Kidney (tissue), 14 donors: Measurements from ENCODE around the gene PYCR2. TPM values are rescaled to one million over a fixed set of nuclear protein-coding genes. Genes with fewer than 3 reads are reported as not detected.

Source experiments
- DNase-seq, 5 donors: peaks; one replicate each; pipeline ENCODE4 v3.0.0-alpha.2; 2013 to 2020
- FAIRE-seq: peaks from 2 replicates; lab custom pipeline; 2012; peaks lifted over from hg19 to GRCh38; lab: Jason Lieb, UNC
- H3K27ac ChIP-seq, 2 donors: one replicate each; pipeline ENCODE4 v1.7.0; 2013; ENCODE audit warnings: low read depth in 2 of 2, low read length in 2 of 2, inconsistent platforms in 1 of 2
- H3K27me3 ChIP-seq: one replicate; pipeline ENCODE4 v1.7.1; 2013; ENCODE audit warnings: low read length, inconsistent platforms; ENCODE audit not compliant: control insufficient read depth, insufficient read depth
- H3K36me3 ChIP-seq, 3 donors: one replicate each; pipeline versions ENCODE4 v1.7.0 to v1.7.1; 2013; ENCODE audit warnings: low read length in 3 of 3, control low read depth in 1 of 3, inconsistent platforms in 1 of 3; ENCODE audit not compliant: insufficient read depth in 3 of 3, control insufficient read depth in 2 of 3
- H3K4me1 ChIP-seq, 3 donors: one replicate each; pipeline versions ENCODE4 v1.7.0 to v1.7.1; 2013; ENCODE audit warnings: low read length in 3 of 3, inconsistent platforms in 1 of 3, low read depth in 1 of 3; ENCODE audit not compliant: control insufficient read depth in 2 of 3, insufficient read depth in 2 of 3
- H3K4me3 ChIP-seq, 3 donors: one replicate each; pipeline versions ENCODE4 v1.7.0 to v1.8.1; 2013; ENCODE audit warnings: low read length in 3 of 3, control low read depth in 1 of 3, inconsistent platforms in 1 of 3
- H3K9ac ChIP-seq, 3 donors: one replicate each; pipeline versions ENCODE4 v1.7.0 to v1.7.1; 2013; ENCODE audit warnings: low read length in 3 of 3, control low read depth in 1 of 3, inconsistent platforms in 1 of 3
- H3K9me3 ChIP-seq, 3 donors: one replicate each; pipeline versions ENCODE4 v1.7.0 to v1.7.1; 2013; ENCODE audit warnings: low read length in 3 of 3, control low read depth in 1 of 3, inconsistent platforms in 1 of 3; ENCODE audit not compliant: control insufficient read depth in 2 of 3, insufficient read depth in 1 of 3
- intact Hi-C: fragments of 100-400 bp; cut with DNase I; formaldehyde crosslinking; loops from one replicate; pipeline ENCODE4 v1.11.1; 2022
- polyA plus RNA-seq: library from polyadenylated mRNA; stranded (reverse); fragments of 350-450 nt; fragmentation: Illumina TruSeq; extraction: RNeasy Lipid Tissue Mini Kit (QIAGEN cat#74804); gene quantifications from one replicate; pipeline ENCODE4 v1.2.3, GENCODE V29; 2014; ENCODE audit warnings: low read depth, low replicate concordance; ENCODE audit not compliant: insufficient read depth
- total RNA-seq: library from RNA; stranded (reverse); fragmentation: NEBNext Ultra II Directional; extraction: Animal tissue kit (Norgen Biotek cat#: 25700); gene quantifications from one replicate; pipeline ENCODE4 v1.2.1, GENCODE V29; 2021
- TF ChIP-seq, protein P1 (sequence below): IDR thresholded peaks from 3 replicates; pipeline ENCODE4 v1.5.1; 2012; ENCODE audit warnings: mild to moderate bottlenecking, moderate library complexity, borderline replicate concordance; ENCODE audit not compliant: insufficient read depth; ENCODE audit errors: extremely low read depth
- donor health status: control.
- donor health status: control.
- donor health status: control.
- donor health status: control.
- donor health status: control.
- donor health status: DM: yes; HTN: yes; CAD: no.
- donor health status: Normal renal cell carcinoma (clear cell type).

Gene PYCR2
- total and polyA plus RNA-seq, 2 donors from 2014 or later, result 72.4 to 79.3 TPM

DNA sequence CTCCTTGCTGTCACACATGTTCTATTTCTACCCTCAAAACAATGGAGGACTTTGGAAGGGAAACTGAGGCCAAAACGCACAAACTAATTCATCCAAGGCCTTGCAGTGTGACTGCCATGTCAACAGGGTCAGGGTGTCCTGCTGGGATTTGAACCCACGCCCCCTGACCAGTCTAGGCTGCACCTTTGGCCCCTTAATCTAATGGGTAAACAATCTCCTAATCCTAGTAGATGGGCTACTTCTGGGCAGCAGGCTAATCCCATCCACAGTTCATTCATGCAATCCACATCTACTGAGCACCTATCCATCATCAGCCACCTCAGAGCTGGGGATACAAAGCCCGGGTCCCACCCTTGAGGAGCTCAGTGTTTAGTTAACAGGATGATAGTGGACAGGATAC, 34.0 kb upstream of the PYCR2 start:
- Histone ChIP-seq H3K36me3 (no peaks in the 10 kb centered on the region), H3K27ac (no peak overlapping the region), H3K4me1 (no peaks in the 10 kb centered on the region), H3K4me3 (no peak overlapping the region), H3K9me3 (no peaks in the 10 kb centered on the region), H3K9ac (no peak overlapping the region), H3K27me3 (no peaks in the 10 kb centered on the region)
- intact Hi-C loops, result no loop called here
- FAIRE-seq, result no peak
- no peak for DNase-seq
- TF ChIP-seq, protein P1, sequence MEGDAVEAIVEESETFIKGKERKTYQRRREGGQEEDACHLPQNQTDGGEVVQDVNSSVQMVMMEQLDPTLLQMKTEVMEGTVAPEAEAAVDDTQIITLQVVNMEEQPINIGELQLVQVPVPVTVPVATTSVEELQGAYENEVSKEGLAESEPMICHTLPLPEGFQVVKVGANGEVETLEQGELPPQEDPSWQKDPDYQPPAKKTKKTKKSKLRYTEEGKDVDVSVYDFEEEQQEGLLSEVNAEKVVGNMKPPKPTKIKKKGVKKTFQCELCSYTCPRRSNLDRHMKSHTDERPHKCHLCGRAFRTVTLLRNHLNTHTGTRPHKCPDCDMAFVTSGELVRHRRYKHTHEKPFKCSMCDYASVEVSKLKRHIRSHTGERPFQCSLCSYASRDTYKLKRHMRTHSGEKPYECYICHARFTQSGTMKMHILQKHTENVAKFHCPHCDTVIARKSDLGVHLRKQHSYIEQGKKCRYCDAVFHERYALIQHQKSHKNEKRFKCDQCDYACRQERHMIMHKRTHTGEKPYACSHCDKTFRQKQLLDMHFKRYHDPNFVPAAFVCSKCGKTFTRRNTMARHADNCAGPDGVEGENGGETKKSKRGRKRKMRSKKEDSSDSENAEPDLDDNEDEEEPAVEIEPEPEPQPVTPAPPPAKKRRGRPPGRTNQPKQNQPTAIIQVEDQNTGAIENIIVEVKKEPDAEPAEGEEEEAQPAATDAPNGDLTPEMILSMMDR, result no peak

DNA sequence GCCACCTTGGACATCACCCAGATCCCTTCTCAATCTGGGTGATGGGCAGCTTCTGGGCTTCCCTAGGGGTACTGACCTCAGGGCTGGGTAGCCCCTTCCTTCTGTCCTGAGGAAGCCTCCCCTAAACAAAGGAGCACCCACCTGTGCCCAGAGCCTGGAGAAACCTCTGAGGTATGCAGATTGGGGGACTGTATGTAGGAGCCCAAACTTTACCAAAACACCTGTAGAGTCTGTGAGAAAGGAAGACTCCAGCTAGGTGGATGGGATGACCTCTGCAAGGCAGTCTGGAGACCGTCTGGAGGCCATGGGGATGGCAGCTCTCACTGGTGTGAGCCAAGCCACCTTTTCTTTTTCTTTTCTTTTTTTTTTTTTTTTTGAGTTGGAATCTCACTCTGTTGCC, 30.7 kb upstream of the PYCR2 start:
- Histone ChIP-seq H3K36me3 (no peaks in the 10 kb centered on the region), H3K4me1 (no peaks in the 10 kb centered on the region), H3K4me3 (no peak overlapping the region), H3K27me3 (no peaks in the 10 kb centered on the region), H3K9ac (no peak overlapping the region), H3K27ac (no peak overlapping the region), H3K9me3 (no peaks in the 10 kb centered on the region)
- TF ChIP-seq, protein P1, result no peak
- intact Hi-C loops, result no loop called here
- no peak for DNase-seq
- FAIRE-seq, result no peak

DNA sequence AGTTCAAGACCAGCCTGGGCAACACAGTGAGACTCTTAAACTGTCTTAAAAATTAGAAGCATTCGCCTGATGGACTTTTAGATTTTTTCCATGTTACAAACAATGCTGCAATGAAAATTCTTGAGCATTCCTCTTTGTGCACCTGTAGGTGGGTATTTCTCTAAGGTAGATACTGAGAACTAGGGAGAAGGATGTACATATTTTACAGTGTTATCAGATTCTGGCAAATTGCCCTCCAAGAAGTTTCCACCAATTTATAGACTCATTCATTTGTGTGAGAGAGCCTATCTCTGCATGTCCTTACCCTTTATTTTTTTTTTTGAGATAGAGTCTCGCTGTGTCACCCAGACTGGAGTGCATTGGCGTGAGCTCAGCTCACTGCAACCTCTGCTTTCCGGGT, 29.3 kb upstream of the PYCR2 start:
- no peaks in the 10 kb centered on the region for H3K27me3 ChIP-seq
- no peak overlapping the region for H3K27ac ChIP-seq
- no peak overlapping the region for H3K9ac ChIP-seq
- intact Hi-C loops, result no loop called here
- FAIRE-seq (no peak), DNase-seq (no peak)
- TF ChIP-seq, protein P1, result no peak
- no peaks in the 10 kb centered on the region for H3K9me3 ChIP-seq
- H3K36me3 ChIP-seq, result no peaks in the 10 kb centered on the region
- no peak overlapping the region for H3K4me3 ChIP-seq
- H3K4me1 ChIP-seq, result no peaks in the 10 kb centered on the region

DNA sequence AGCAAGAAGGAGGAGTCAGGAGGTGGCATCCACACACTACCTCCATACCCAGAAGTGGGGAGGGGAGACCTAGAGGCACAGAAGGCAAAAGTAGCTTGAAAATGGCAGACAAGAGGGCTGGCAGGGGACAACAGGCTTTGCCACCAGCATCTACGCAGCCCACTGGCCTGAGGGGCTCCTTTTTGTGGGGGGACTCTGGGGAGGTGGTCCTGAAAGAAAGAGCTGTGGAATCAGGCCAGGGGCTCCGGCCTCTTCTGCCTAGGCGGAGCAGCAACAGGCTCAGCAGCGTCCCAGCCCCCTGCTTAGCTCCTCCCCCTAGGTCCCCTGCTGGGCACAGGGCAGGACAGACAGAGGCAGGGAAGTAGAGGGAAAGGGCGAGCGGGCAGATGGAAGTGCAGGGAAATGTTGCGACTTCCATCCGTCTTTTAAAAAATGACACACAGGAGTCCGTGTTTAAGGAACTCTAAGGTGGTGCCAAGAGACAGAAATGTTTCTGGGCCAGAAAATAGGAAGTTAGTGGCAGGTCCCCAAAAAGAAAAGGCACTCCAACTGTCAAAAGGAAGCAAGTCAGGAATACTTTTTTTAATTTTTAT, 27.0 kb upstream of the PYCR2 start:
- FAIRE-seq (no peak), DNase-seq (no peak)
- Histone ChIP-seq H3K36me3 (no peaks in the 10 kb centered on the region), H3K4me1 (no peaks in the 10 kb centered on the region), H3K27me3 (no peaks in the 10 kb centered on the region), H3K9me3 (no peaks in the 10 kb centered on the region), H3K9ac (no peak overlapping the region), H3K4me3 (no peak overlapping the region), H3K27ac (no peak overlapping the region)
- TF ChIP-seq, protein P1, result no peak
- intact Hi-C loops, result no loop called here
